Fibroblast of villous mesenchyme (primary cell): ENCODE measurements around the gene ITGA6. TPM values are rescaled to one million over a fixed set of nuclear protein-coding genes. Genes with fewer than 3 reads are reported as not detected.

Experiments used
- DNase-seq: peaks from one replicate; pipeline ENCODE4 v3.0.0-alpha.2; 2010; ENCODE audit warnings: low read depth
- H3K4me3 ChIP-seq: 2 replicates; pipeline ENCODE4 v1.5.1; 2011; ENCODE audit warnings: low read depth, mild to moderate bottlenecking, low read length
- CTCF ChIP-seq: IDR thresholded peaks from 2 replicates; pipeline ENCODE4 v1.5.1; 2012; ENCODE audit warnings: low read depth, mild to moderate bottlenecking, low read length; ENCODE audit not compliant: insufficient read depth
- total RNA-seq: library from RNA; depleted of rRNA; stranded (reverse); fragments of >200 nt; gene quantifications from 2 replicates; pipeline ENCODE4 v1.2.3, GENCODE V29; 2012

Gene ITGA6
- total RNA-seq, 1 donor: 131 TPM

GRCh38 chr2:172403881-172404468 is 23.4 kb upstream of the ITGA6 start:
- H3K4me3 ChIP-seq: no peak overlapping the region
- DNase-seq: no peak
- no peak for TF ChIP-seq CTCF

GRCh38 chr2:172404824-172405223 is 22.6 kb upstream of the ITGA6 start:
- TF ChIP-seq CTCF: no peak
- H3K4me3 ChIP-seq: no peak overlapping the region
- peak; percentile 42 for DNase-seq

- no peak for DNase-seq
- H3K4me3 ChIP-seq: no peak overlapping the region
- no peak for TF ChIP-seq CTCF
Measured at GRCh38 chr2:172405673-172406072, 21.7 kb upstream of the ITGA6 start.

GRCh38 chr2:172408143-172408766 is 19.1 kb upstream of the ITGA6 start:
- DNase-seq: no peak
- TF ChIP-seq CTCF: no peak

GRCh38 chr2:172409042-172409441 is 18.3 kb upstream of the ITGA6 start:
- TF ChIP-seq CTCF: no peak
- no peak overlapping the region for H3K4me3 ChIP-seq
- no peak for DNase-seq

More at GRCh38 chr2:172408143-172408766, 19.1 kb upstream of the ITGA6 start:
- no peak overlapping the region for H3K4me3 ChIP-seq

GRCh38 chr2:172412984-172413492 is 14.3 kb upstream of the ITGA6 start:
- no peak for TF ChIP-seq CTCF
- no peak overlapping the region for H3K4me3 ChIP-seq
- no peak for DNase-seq
